ENCODE results near the gene PPIE.
"Not testable (repeated sequence)": the region's sequence is repeated elsewhere in the genome, so short reads cannot be mapped to it uniquely, and the experiment has no call there.

PPIE gene

GRCh38 chr1:39779821-39780220 lies 41.1 kb downstream of the PPIE start:
- DNase-seq = no peak

DNA sequence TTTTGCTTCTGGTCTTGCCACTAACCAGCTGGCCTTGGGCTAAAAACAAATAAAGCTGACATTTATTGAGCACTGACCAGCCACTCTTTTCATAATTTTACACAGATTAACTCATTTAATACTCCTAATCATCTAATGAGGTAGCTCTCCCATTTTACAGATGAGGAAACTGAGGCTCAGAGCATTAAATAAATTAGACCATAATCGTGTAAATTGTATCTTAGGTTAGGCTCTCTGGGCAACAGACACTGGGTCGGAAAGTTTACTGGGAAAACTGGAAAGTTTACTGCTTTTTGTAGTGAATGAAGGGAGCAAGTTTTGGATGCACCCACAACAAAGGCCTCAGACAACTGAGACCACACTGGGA lies 42.6 kb downstream of the PPIE start:
- no peak for DNase-seq

DNA sequence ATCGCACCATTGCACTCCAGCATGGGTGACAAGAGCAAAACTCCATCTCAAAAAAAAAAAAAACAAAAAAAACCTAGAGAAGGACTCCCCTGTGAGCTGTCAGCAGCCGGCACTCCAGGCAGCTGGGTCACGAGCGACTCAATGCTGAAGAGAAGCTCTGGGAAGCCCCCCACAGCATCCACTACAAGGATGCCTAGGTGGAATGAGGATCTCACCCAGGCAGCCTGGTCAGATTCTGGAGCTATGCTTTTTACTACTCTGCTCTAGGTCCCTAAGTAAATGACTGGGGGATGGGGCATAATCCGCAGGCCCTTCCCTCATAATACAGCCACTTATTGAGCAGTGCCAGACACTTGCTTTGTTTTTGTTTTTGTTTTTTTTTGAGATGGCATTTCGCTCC lies 43.4 kb downstream of the PPIE start:
- DNase-seq = no peak

GRCh38 chr1:39782685-39783084 lies 44.0 kb downstream of the PPIE start:
- DNase-seq = not testable (repeated sequence)

- DNase-seq = not testable (repeated sequence)
Measured at GRCh38 chr1:39786303-39787107, 47.8 kb downstream of the PPIE start.

DNA sequence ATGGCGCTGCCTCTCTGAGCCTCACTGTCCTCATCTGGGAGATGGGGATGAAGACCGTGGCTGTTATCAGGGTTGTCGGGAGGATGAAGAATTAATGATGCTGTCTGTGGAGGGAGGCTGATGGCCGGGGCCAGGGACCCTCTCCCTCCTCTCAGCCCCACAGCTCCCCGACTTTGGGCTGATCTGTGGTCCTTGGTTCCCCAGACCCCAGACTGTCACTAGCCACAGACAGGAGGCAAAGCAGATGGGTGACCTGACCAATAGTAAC lies 48.4 kb downstream of the PPIE start:
- DNase-seq = not testable (repeated sequence)

GRCh38 chr1:39787468-39787867 lies 48.8 kb downstream of the PPIE start:
- no peak for DNase-seq

DNA sequence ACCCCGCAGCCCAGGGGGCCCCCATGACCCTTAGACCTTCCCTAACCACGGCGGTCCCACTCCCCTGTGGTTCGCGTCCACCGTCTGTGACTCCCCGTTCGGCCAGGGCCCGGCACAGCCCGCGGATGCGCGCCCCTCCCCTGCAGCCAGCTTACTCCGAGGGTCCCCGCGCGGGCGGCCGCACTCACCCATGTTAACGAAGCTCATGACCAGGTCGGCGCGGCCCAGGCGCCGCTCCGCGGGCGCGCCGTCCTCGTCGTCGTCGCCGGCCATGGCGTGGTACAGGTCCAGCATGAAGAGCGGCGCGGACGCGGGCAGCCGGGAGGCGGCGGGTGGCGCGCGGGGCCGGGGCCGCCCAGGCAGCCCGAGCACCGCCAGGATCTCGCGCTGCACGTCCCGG lies 49.3 kb downstream of the PPIE start:
- DNase-seq = not testable (repeated sequence)

DNA sequence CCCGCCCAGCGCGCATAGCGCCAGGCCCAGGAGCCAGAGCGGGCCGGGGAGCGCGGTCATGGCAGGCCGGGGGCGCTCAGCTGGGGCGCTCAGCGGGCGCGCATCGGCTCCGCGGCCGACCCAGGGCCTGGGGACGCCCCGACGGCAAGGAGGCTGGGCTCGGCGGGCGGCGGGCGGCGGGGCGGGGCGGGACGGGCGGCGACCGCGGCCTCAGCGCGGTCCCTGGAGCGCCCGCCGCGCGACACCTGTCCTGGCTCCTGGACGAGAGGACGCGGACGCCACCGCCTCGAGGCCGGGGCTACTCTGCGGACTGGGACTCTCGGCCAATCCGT lies 49.7 kb downstream of the PPIE start:
- DNase-seq = no peak

DNA sequence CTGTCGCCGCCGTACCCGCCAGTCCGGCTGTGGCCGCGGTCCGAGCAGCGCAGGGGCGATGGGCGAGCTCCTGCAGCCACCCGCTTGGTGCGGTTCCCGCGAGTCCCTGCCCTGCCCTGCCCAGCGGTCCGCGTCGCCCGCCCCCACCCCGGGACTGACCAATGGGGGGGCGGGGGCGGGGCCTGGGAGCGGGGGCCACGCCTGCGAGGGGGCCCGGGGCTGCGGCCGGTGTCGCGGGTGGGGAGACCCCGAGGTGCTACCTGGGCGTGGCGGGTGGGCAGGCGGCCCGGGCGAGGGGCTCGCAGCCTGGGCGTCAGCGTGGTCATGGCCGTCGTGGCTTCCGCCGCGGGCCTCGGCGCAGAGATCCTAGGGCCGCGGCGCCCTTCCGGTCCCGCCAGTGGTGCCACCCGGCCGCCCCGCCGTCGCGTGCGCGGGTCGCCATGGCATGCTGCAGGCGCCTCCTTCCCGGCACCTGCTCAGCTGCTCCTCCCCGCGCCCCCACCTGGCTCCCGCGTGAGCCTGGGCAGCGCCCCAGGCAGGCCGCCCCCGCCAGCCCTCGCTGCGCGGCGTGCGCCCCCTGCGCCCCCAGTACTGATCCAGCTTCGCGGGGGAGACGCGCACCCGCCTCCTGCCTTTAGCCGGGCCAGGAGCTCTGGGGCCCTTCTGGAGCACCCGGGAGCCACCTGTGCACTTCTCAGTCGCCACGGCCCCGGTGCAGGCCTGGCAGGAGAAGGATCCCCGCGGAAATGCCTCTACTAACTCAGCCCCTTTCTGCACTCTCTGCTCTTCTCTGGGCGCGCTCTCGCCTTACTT lies 50.3 kb downstream of the PPIE start, which contains the start of gene BMP8B:
Gene BMP8B, minus strand, starts transcription at position 108 of the 813 bp plus-strand sequence. CDS start 380 bp downstream, outside the sequence.
- no peak for DNase-seq

DNA sequence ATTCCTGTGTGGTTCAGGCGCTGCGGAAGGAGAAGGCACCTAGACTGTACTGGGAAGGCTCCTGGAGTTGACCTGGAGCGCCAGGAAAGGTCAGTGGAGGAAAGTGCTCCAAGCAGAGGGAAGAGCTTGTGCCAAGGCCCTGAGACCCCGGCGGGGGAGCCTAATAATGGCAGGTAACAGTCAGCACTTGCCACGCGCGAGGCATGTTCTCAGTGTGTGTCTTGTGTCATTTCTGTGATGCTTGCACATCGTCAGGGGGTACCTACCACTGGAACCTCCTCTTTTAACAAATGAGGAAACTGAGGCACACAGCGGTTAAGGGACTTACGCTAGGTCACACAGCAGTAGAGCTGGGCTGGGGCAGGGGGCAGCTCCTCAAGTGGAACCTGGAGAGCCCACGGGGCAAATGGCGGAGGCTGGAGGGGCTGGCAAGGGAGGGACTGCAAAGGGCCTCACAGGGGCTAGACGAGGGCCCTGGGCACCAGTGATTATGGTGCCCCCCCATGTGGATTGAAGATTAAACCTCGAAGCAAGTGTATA lies 51.0 kb downstream of the PPIE start:
- DNase-seq = no peak

DNA sequence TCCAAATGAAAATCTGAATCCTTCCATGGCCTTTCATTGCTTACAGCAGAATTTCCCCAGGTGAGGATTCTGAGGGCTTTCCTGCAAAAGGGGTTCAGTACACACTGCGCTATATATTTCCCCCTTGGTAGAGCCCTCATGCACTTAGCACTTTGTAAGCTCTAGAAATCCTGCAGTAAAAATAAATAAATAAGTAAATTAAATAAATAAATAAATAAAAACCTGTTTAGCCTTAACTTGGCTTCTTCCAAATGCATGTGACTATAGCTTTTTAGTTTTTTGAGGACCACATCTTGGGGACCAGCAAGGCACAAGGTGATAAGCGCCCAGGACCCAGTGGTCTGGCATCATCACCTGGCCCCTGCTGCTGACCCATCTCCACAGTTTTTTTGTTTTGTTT lies 53.2 kb downstream of the PPIE start:
- DNase-seq = no peak

DNA sequence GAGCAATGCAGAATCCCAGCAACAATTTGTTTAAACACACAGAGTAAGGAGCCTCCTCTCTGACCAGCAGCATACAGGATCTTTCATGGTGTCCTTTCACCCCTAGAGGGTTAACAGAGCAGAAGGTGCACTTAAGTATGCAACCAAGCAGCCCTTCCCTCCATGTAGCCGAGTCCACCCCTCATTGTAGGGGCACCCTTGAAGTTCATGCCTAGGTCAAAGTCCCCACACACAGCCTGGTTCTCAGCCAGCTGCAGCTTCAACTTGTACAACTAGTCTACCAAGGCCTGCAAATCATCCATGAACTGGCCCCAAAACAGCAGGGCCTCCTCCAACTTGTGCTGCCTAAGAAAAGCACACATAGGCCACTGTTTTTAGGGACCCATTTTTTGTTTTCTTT lies 57.0 kb downstream of the PPIE start:
- no peak for DNase-seq

DNA sequence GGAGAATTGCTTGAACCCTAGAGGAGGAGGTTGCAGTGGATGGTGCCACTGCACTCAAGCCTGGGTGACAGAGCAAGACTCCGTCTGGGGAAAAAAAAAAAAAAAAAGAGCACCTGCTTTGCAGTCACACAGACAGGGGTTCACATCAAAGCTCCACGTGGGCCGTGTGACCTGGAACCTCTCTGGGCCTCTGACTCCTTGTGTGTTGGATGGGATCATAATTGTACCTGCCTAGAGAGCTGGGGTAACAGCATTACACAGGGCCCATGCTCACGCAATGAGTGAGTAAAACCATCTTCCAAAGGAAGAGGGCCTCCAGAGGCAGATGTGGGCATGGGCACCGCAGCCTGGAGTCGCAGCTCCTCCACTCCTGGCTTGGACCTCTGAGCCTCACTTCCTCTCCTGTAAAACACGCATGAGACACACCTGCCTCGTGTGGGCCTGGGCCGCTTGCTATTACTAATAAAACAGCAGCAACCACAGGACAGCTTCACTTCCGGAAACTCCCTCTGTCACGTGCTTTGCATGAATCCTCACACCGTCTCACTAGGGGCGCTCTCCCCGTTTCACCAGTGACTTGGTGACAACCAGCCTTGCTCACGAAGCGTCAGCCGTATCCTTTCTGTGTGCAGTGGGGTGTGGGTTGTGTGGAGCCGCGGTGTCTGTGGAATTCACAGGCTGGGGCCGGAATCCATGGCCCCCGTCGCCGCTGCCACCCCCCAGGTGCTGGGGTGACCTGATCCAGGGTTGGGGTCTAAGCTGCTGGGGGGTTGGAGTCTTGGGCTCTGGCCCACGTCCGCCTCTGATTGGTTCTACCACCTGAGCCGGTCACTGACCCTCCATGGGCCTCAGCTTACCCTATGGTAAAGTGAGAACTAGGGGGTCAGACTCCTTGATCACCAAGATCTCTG lies 60.4 kb downstream of the PPIE start:
- DNase-seq = not testable (repeated sequence)

GRCh38 chr1:39799770-39800470 lies 61.2 kb downstream of the PPIE start:
- no peak for DNase-seq

- no peak for DNase-seq
Measured at GRCh38 chr1:39800471-39800835, 61.8 kb downstream of the PPIE start.

DNA sequence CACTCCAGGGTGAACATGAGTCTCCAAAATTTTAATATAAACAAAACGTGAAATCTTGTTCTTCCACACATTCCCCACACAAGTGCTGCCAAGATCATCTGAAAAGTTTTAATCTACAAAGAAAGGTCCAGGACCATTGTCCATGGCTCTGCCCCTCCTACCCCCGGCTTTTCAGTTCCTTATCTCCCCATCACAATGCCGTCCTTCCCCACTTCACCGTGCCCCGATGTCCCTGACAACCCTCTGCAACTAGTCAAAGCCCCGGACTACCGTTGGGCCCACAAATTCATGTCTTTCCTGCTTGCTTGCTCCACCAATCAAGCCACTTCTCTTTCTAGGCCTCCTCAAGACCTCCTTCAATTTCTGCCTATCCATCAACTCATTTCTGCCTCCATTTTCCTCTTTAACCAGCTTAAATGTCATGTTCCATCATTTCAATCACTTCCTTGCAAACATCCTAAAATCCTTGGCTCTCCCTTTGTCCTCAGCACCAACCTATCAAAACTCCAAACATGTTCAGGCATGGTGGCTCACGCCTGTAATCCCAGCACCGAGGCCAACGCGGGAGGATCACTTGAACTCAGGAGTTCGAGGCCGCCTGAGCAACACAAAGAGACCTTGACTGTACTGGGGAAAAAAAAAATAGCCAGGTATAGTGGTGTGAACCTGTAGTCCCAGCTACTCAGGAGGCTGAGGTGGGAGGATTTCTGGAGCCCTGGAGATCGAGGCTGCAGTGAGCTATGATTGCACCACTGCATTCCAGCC lies 64.0 kb downstream of the PPIE start:
- DNase-seq = no peak

GRCh38 chr1:39805385-39805784 lies 66.7 kb downstream of the PPIE start:
- DNase-seq = no peak

GRCh38 chr1:39808784-39809517 lies 70.3 kb downstream of the PPIE start:
- DNase-seq = no peak

DNA sequence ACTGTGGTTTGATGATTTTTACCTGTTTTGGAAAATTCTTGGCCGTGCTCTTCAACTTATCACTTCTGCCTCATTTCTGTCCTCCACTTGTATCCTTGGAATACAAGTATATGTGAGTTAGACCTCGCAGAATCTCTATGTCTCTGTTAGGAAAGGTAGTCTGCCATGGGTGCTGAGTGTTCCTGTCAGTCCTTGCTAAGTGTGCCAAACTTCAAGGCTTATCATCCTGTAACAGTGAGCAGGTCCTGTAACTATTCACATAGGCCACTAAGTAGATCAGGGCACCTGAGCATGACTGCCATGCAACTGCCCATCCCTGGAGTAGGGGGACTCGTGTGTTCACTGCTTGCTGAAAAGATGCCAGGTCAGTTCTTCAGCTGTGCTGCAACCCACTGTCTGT lies 74.2 kb downstream of the PPIE start:
- no peak for DNase-seq
